DOHH2 (cell line): ENCODE measurements around the gene BCL2.

Source experiments
- CTCF ChIP-seq: fragments of 200-600 bp; sonication (generic); IDR thresholded peaks from one replicate; pipeline ENCODE4 v1.5.1; 2014; ENCODE audit warnings: antibody characterized with exemption, mild to moderate bottlenecking, low read depth, low read length; ENCODE audit not compliant: poor library complexity, severe bottlenecking
- EZH2phosphoT487 ChIP-seq: fragments of 200-600 bp; sonication (generic); IDR thresholded peaks from 2 replicates; pipeline ENCODE4 v1.6.1; 2017; ENCODE audit warnings: borderline replicate concordance, mild to moderate bottlenecking, antibody characterized with exemption, low read length, moderate library complexity, mixed read lengths

- TF ChIP-seq CTCF (no peak), EZH2phosphoT487 (no peak)
Observed at GRCh38 chr18:63178971-63179370, 140.6 kb downstream of the BCL2 start.
